Left ventricle myocardium inferior (tissue), 1 donor: ENCODE data around the gene ADGRL1. TPM values are rescaled to one million over a fixed set of nuclear protein-coding genes. Genes with fewer than 3 reads are reported as not detected.
"Not testable (repeated sequence)": the region's sequence is repeated elsewhere in the genome, so short reads cannot be mapped to it uniquely, and the experiment has no call there.

Experiments
- DNase-seq: peaks from one replicate; pipeline ENCODE4 v3.0.0-alpha.2; 2020
- H3K27ac ChIP-seq: fragments of 200-600 bp; replicated peaks from 2 replicates; pipeline ENCODE4 v1.8.0; 2021
- H3K27me3 ChIP-seq: fragments of 200-600 bp; 2 replicates; pipeline ENCODE4 v1.8.0; 2021; ENCODE audit warnings: low read depth
- H3K36me3 ChIP-seq: fragments of 200-600 bp; 2 replicates; pipeline ENCODE4 v1.8.0; 2021
- H3K4me1 ChIP-seq: fragments of 200-600 bp; 2 replicates; pipeline ENCODE4 v1.8.0; 2021
- H3K4me3 ChIP-seq: fragments of 200-600 bp; 2 replicates; pipeline ENCODE4 v1.8.0; 2021; ENCODE audit warnings: mild to moderate bottlenecking, moderate library complexity
- H3K9me3 ChIP-seq: fragments of 200-600 bp; replicated peaks from 2 replicates; pipeline ENCODE4 v1.8.0; 2021
- intact Hi-C: fragments of 100-400 bp; cut with micrococcal nuclease; formaldehyde crosslinking; loops from one replicate; pipeline ENCODE4 v1.11.0; 2022
- total RNA-seq: library from RNA; stranded (reverse); fragmentation: NEBNext Ultra II Directional; extraction: Animal tissue kit (Norgen Biotek cat#: 25700); gene quantifications from one replicate; pipeline ENCODE4 v1.2.1, GENCODE V29; 2021
- TF ChIP-seq, protein P1 (sequence below): fragments of 200-600 bp; IDR thresholded peaks from 2 replicates; pipeline ENCODE4 v1.8.0; 2021; ENCODE audit warnings: antibody characterized with exemption, mild to moderate bottlenecking, borderline replicate concordance
- donor health status: DM: no; HTN: yes; CAD: no; lungs with severe emphysema.

Gene ADGRL1
- total RNA-seq, 1 donor from 2014 or later: 16.1 TPM

- H3K4me3 ChIP-seq: no peak overlapping the region
- no peak overlapping the region for H3K27ac ChIP-seq
- no peaks in the 10 kb centered on the region for H3K36me3 ChIP-seq
- no peaks in the 10 kb centered on the region for H3K27me3 ChIP-seq
- no peaks in the 10 kb centered on the region for H3K9me3 ChIP-seq
- DNase-seq: no peak
- TF ChIP-seq, protein P1, sequence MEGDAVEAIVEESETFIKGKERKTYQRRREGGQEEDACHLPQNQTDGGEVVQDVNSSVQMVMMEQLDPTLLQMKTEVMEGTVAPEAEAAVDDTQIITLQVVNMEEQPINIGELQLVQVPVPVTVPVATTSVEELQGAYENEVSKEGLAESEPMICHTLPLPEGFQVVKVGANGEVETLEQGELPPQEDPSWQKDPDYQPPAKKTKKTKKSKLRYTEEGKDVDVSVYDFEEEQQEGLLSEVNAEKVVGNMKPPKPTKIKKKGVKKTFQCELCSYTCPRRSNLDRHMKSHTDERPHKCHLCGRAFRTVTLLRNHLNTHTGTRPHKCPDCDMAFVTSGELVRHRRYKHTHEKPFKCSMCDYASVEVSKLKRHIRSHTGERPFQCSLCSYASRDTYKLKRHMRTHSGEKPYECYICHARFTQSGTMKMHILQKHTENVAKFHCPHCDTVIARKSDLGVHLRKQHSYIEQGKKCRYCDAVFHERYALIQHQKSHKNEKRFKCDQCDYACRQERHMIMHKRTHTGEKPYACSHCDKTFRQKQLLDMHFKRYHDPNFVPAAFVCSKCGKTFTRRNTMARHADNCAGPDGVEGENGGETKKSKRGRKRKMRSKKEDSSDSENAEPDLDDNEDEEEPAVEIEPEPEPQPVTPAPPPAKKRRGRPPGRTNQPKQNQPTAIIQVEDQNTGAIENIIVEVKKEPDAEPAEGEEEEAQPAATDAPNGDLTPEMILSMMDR: no peak
- no peaks in the 10 kb centered on the region for H3K4me1 ChIP-seq
- intact Hi-C loops: loop anchor here (5.0 kb wide), 1 partner anchor 149 kb away; no protein-coding TSS in a partner anchor
These were observed 7.3 kb downstream of the ADGRL1 start for GRCh38 chr19:14198384-14199376.

GRCh38 chr19:14197882-14198281, 8.1 kb downstream of the ADGRL1 start:
- intact Hi-C loops: loop anchor here (5.0 kb wide), 1 partner anchor 149 kb away; no protein-coding TSS in a partner anchor
- no peaks in the 10 kb centered on the region for H3K9me3 ChIP-seq
- DNase-seq: no peak
- H3K4me1 ChIP-seq: no peaks in the 10 kb centered on the region
- H3K27me3 ChIP-seq: no peaks in the 10 kb centered on the region
- H3K27ac ChIP-seq: no peak overlapping the region
- TF ChIP-seq, protein P1: no peak
- no peaks in the 10 kb centered on the region for H3K36me3 ChIP-seq
- no peak overlapping the region for H3K4me3 ChIP-seq

DNA sequence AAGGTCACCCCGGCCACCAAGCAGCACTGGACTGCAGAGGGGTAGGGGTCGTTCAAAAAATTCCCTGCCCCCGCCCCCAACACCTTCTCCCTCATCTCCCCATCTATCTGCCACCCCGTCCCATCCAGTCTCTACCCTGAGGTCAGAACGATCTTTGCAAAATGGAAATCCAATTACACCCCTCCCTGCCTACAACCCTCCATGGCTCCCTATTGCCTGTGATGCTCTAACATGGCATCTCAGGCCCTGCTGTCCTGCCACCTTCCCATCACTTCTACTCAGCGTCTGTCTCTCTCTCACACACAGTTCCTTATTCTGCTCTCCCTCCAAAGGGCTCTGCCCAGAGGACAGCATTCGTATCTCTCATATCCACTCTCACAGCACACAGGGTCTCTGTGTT, 8.7 kb downstream of the ADGRL1 start:
- intact Hi-C loops: loop anchor here (5.0 kb wide), 1 partner anchor 150 kb away; no protein-coding TSS in a partner anchor
- not testable (repeated sequence) for DNase-seq, H3K36me3 ChIP-seq

GRCh38 chr19:14196105-14196504, 9.9 kb downstream of the ADGRL1 start:
- H3K4me3 ChIP-seq, H3K36me3 ChIP-seq, H3K4me1 ChIP-seq, H3K9me3 ChIP-seq, H3K27ac ChIP-seq, H3K27me3 ChIP-seq: not testable (repeated sequence)
- intact Hi-C loops: loop anchor here (5.0 kb wide), 1 partner anchor 151 kb away; no protein-coding TSS in a partner anchor
- peak; percentile 69 for DNase-seq
- TF ChIP-seq, protein P1: peak; percentile 73

More for the DNA sequence above, 8.7 kb downstream of the ADGRL1 start:
- H3K27me3 ChIP-seq, H3K27ac ChIP-seq, H3K4me1 ChIP-seq, H3K9me3 ChIP-seq, H3K4me3 ChIP-seq: not testable (repeated sequence)

DNA sequence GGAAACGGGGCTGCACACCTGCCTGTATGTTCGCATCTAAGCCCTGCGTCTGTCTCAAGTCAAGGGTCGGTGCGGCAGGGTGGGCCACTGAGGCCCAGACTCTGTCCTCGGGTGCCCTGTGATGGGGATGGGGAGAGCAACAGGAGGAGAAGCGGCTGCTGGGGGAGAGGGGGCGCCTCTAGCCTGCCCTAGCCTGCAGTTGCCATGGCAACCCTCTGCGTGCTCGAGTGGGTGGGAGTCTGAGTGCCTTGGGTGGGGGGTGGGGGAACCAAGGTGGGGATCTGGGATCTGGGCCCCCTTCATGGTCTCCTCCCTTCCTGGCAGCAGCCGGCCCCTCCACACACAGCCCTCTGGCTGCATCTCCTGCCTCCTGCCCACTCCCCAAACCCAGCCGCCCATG, 10.8 kb downstream of the ADGRL1 start:
- not testable (repeated sequence) for H3K27me3 ChIP-seq, H3K4me1 ChIP-seq, H3K27ac ChIP-seq, H3K9me3 ChIP-seq, H3K4me3 ChIP-seq, DNase-seq, H3K36me3 ChIP-seq
- intact Hi-C loops: loop anchor here (5.0 kb wide), 1 partner anchor 152 kb away; no protein-coding TSS in a partner anchor

- TF ChIP-seq, protein P1: no peak
- Histone ChIP-seq H3K36me3 (no peaks in the 10 kb centered on the region), H3K4me1 (no peaks in the 10 kb centered on the region), H3K4me3 (no peak overlapping the region), H3K9me3 (no peaks in the 10 kb centered on the region), H3K27ac (no peak overlapping the region), H3K27me3 (no peaks in the 10 kb centered on the region)
- intact Hi-C loops: no loop called here
- no peak for DNase-seq
These were observed 16.6 kb downstream of the ADGRL1 start for GRCh38 chr19:14189415-14189814.

- H3K36me3 ChIP-seq, DNase-seq, H3K4me3 ChIP-seq, H3K9me3 ChIP-seq, H3K27ac ChIP-seq, H3K27me3 ChIP-seq, H3K4me1 ChIP-seq, intact Hi-C loops: not testable (repeated sequence)
These were observed 17.9 kb downstream of the ADGRL1 start for GRCh38 chr19:14188086-14188485.
